K562 treated with DMSO at 1 percent for 12 hours (cell line): ENCODE measurements around the gene KLF7. TPM values are rescaled to one million over a fixed set of nuclear protein-coding genes. Genes with fewer than 3 reads are reported as not detected.

ENCODE experiments used
- total RNA-seq: library from RNA; unstranded; fragments of 300-600 nt; gene quantifications from 2 replicates; pipeline ENCODE4 v1.2.3, GENCODE V29; 2022; ENCODE audit not compliant: insufficient read depth

KLF7 gene
- total RNA-seq, result 0.15 and 0.16 TPM in 2 replicates

GRCh38 chr2:207165121-207166038 is at the start of gene KLF7:
KLF7 (minus strand) TSS chr2:207165948; CDS start chr2:207165568, 380 bp downstream.

Other genes with a start within 250 kb of the KLF7 start
- not detected in 2 replicates for gene CPO, start 226.4 kb downstream of the KLF7 start, total RNA-seq